Neural cell (in vitro differentiated cells): ENCODE data around the gene KRT7. TPM values are rescaled to one million over a fixed set of nuclear protein-coding genes. Genes with fewer than 3 reads are reported as not detected.
A peak's percentile ranks its signal among the peaks of the same experiment; 100 is the strongest.

Source experiments
- H2AFZ ChIP-seq: fragments of 200-600, 300-800 bp; sonication (generic), shearing (Covaris generic); 2 replicates; pipeline ENCODE4 v1.6.0; 2014; ENCODE audit warnings: low read depth, mild to moderate bottlenecking, antibody characterized with exemption, low read length, moderate library complexity
- H3F3A ChIP-seq: fragments of 200-600 bp; shearing (Covaris generic); 2 replicates; pipeline ENCODE4 v1.6.1; 2016; ENCODE audit warnings: mild to moderate bottlenecking, moderate library complexity, mixed read lengths, antibody characterized with exemption, low read length; ENCODE audit not compliant: insufficient read depth, poor library complexity, severe bottlenecking
- H3K27ac ChIP-seq: fragments of 200-600, 300-800 bp; sonication (generic), shearing (Covaris generic); 2 replicates; pipeline ENCODE4 v1.5.1; 2014; ENCODE audit warnings: mild to moderate bottlenecking, low read length, moderate library complexity
- H3K27me3 ChIP-seq: fragments of 300-800, 200-600 bp; sonication (generic), shearing (Covaris generic); 2 replicates; pipeline ENCODE4 v1.6.0; 2014; ENCODE audit warnings: mild to moderate bottlenecking, low read depth, low read length, moderate library complexity; ENCODE audit not compliant: insufficient read depth
- H3K36me3 ChIP-seq: fragments of 300-800, 200-600 bp; sonication (generic), shearing (Covaris generic); 2 replicates; pipeline ENCODE4 v1.5.1; 2014; ENCODE audit warnings: mild to moderate bottlenecking, antibody characterized with exemption, low read length, moderate library complexity; ENCODE audit not compliant: insufficient read depth
- H3K4me2 ChIP-seq: fragments of 300-800, 200-600 bp; sonication (generic), shearing (Covaris generic); 2 replicates; pipeline ENCODE4 v1.6.0; 2014; ENCODE audit warnings: mild to moderate bottlenecking, low read length
- H3K4me3 ChIP-seq: fragments of 300-800, 200-600 bp; sonication (generic), shearing (Covaris generic); 2 replicates; pipeline ENCODE4 v1.5.1; 2014; ENCODE audit warnings: mild to moderate bottlenecking, low read length, moderate library complexity
- H3K79me2 ChIP-seq: fragments of 200-600 bp; shearing (Covaris generic); replicated peaks from 2 replicates; pipeline ENCODE4 v1.6.0; 2014; ENCODE audit warnings: mild to moderate bottlenecking, low read length, moderate library complexity; ENCODE audit not compliant: insufficient read depth
- H3K9ac ChIP-seq: fragments of 300-800, 200-600 bp; sonication (generic), shearing (Covaris generic); 2 replicates; pipeline ENCODE4 v1.6.1; 2016; ENCODE audit warnings: mild to moderate bottlenecking, low read length, mixed read lengths
- H3K9me2 ChIP-seq: fragments of 200-600 bp; shearing (Covaris generic); 2 replicates; pipeline ENCODE4 v1.6.1; 2016; ENCODE audit warnings: mild to moderate bottlenecking, low read length, mixed read lengths; ENCODE audit not compliant: insufficient read depth
- H3K9me3 ChIP-seq: fragments of 200-600, 300-800 bp; sonication (generic), shearing (Covaris generic); 2 replicates; pipeline ENCODE4 v1.6.1; 2016; ENCODE audit warnings: mild to moderate bottlenecking, mixed run types, low read length, moderate library complexity, mixed read lengths
- H4K20me1 ChIP-seq: fragments of 200-600 bp; shearing (Covaris generic); 2 replicates; pipeline ENCODE4 v1.6.1; 2016; ENCODE audit warnings: mild to moderate bottlenecking, mixed run types; ENCODE audit not compliant: insufficient read depth
- EP300 ChIP-seq: fragments of 450-650 bp; conservative IDR thresholded peaks from 2 replicates; pipeline ENCODE4 v1.6.1; 2014; ENCODE audit warnings: antibody characterized with exemption, mild to moderate bottlenecking, moderate library complexity; ENCODE audit not compliant: poor library complexity, severe bottlenecking
- EZH2 ChIP-seq: fragments of 200-600, 300-800 bp; shearing (Covaris generic), sonication (generic); IDR thresholded peaks from 2 replicates; pipeline ENCODE4 v1.6.1; 2014; ENCODE audit warnings: antibody characterized with exemption, low read length, borderline replicate concordance, mild to moderate bottlenecking; ENCODE audit not compliant: insufficient read depth, poor library complexity, severe bottlenecking
- MXI1 ChIP-seq: fragments of 450-650 bp; conservative IDR thresholded peaks from 2 replicates; pipeline ENCODE4 v1.6.1; 2014; ENCODE audit warnings: antibody characterized with exemption, mild to moderate bottlenecking; ENCODE audit not compliant: poor library complexity, severe bottlenecking
- POLR2AphosphoS5 ChIP-seq: IDR thresholded peaks from 2 replicates; pipeline ENCODE4 v1.6.1; 2012
- RAD21 ChIP-seq: fragments of 450-650 bp; conservative IDR thresholded peaks from 2 replicates; pipeline ENCODE4 v1.6.1; 2014; ENCODE audit warnings: antibody characterized with exemption, mild to moderate bottlenecking, moderate library complexity
- SMC3 ChIP-seq: fragments of 450-650 bp; conservative IDR thresholded peaks from 2 replicates; pipeline ENCODE4 v1.6.1; 2014; ENCODE audit warnings: antibody characterized with exemption, mild to moderate bottlenecking, moderate library complexity; ENCODE audit not compliant: poor library complexity
- TAF1 ChIP-seq: IDR thresholded peaks from 2 replicates; pipeline ENCODE4 v1.6.1; 2012; ENCODE audit warnings: low read depth
- polyA minus RNA-seq: library from RNA; depleted of rRNA, polyadenylated mRNA; stranded (reverse); fragments of >200 nt; gene quantifications from 2 replicates; pipeline ENCODE4 v1.2.3, GENCODE V29; 2014
- polyA plus RNA-seq: library from polyadenylated mRNA; depleted of rRNA; stranded (reverse); fragments of >200 nt; gene quantifications from 2 replicates; pipeline ENCODE4 v1.2.3, GENCODE V29; 2014
- TF ChIP-seq, protein P1 (sequence below): fragments of 450-650 bp; IDR thresholded peaks from 2 replicates; pipeline ENCODE4 v1.5.1; 2014; ENCODE audit warnings: antibody characterized with exemption, mild to moderate bottlenecking, moderate library complexity; ENCODE audit not compliant: poor library complexity, severe bottlenecking
- TF ChIP-seq, protein P2 (sequence below): IDR thresholded peaks from 2 replicates; pipeline ENCODE4 v1.6.1; 2012; ENCODE audit warnings: borderline replicate concordance

KRT7 gene
- polyA plus RNA-seq (not detected in 2 replicates), polyA minus RNA-seq (not detected in 2 replicates)

DNA sequence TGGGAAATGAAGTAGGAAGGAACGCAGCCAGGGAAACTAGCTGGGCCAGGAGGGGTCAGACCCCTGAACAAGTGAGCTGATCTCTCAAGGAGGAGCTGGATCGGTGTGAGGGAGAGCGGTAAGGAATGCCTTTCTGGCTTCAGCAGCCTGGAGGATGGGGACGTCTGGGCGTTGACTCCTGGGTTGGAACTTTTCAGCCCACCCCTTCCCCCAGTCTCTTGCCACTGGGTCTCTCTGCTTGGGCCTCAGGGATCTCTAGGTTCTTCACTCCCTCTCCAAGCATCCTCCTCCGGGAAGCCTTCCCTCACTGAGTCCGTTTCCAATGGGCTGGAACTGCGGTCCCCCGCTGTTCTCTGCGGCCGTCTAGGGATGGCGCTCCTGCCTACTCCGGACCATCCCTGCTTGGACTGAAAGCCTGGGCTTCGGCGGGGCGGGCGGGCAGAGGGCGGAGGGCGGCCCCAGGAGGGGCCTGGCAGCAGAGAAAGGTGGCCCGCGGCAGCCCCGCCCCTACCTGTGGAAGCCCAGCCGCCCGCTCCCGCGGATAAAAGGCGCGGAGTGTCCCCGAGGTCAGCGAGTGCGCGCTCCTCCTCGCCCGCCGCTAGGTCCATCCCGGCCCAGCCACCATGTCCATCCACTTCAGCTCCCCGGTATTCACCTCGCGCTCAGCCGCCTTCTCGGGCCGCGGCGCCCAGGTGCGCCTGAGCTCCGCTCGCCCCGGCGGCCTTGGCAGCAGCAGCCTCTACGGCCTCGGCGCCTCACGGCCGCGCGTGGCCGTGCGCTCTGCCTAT, at the start of gene KRT7:
Gene KRT7 (plus strand): TSS at position 570 of the 788 bp plus-strand sequence. CDS start 54 bp downstream, at position 624.
- no peaks in the 10 kb centered on the region for H3K9me2 ChIP-seq
- H4K20me1 ChIP-seq = no peaks in the 10 kb centered on the region
- H3K9me3 ChIP-seq = no peaks in the 10 kb centered on the region
- H3K36me3 ChIP-seq = no peaks in the 10 kb centered on the region
- H3F3A ChIP-seq = no peaks in the 10 kb centered on the region
- H3K4me2 ChIP-seq = no peak within 1 kb of the TSS
- TF ChIP-seq EZH2 = peak; percentile 65
- TF ChIP-seq, protein P1, sequence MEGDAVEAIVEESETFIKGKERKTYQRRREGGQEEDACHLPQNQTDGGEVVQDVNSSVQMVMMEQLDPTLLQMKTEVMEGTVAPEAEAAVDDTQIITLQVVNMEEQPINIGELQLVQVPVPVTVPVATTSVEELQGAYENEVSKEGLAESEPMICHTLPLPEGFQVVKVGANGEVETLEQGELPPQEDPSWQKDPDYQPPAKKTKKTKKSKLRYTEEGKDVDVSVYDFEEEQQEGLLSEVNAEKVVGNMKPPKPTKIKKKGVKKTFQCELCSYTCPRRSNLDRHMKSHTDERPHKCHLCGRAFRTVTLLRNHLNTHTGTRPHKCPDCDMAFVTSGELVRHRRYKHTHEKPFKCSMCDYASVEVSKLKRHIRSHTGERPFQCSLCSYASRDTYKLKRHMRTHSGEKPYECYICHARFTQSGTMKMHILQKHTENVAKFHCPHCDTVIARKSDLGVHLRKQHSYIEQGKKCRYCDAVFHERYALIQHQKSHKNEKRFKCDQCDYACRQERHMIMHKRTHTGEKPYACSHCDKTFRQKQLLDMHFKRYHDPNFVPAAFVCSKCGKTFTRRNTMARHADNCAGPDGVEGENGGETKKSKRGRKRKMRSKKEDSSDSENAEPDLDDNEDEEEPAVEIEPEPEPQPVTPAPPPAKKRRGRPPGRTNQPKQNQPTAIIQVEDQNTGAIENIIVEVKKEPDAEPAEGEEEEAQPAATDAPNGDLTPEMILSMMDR = no peak
- TF ChIP-seq, protein P2, sequence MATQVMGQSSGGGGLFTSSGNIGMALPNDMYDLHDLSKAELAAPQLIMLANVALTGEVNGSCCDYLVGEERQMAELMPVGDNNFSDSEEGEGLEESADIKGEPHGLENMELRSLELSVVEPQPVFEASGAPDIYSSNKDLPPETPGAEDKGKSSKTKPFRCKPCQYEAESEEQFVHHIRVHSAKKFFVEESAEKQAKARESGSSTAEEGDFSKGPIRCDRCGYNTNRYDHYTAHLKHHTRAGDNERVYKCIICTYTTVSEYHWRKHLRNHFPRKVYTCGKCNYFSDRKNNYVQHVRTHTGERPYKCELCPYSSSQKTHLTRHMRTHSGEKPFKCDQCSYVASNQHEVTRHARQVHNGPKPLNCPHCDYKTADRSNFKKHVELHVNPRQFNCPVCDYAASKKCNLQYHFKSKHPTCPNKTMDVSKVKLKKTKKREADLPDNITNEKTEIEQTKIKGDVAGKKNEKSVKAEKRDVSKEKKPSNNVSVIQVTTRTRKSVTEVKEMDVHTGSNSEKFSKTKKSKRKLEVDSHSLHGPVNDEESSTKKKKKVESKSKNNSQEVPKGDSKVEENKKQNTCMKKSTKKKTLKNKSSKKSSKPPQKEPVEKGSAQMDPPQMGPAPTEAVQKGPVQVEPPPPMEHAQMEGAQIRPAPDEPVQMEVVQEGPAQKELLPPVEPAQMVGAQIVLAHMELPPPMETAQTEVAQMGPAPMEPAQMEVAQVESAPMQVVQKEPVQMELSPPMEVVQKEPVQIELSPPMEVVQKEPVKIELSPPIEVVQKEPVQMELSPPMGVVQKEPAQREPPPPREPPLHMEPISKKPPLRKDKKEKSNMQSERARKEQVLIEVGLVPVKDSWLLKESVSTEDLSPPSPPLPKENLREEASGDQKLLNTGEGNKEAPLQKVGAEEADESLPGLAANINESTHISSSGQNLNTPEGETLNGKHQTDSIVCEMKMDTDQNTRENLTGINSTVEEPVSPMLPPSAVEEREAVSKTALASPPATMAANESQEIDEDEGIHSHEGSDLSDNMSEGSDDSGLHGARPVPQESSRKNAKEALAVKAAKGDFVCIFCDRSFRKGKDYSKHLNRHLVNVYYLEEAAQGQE = no peak
- no peak within 1 kb of the TSS for H2AFZ ChIP-seq
- H3K4me3 ChIP-seq = peak within 1 kb of the TSS; percentile 42
- no peak within 1 kb of the TSS for H3K27ac ChIP-seq
- no peak within 1 kb of the TSS for H3K9ac ChIP-seq
- peaks cover 40% of the 10 kb centered on the region for H3K27me3 ChIP-seq
- H3K79me2 ChIP-seq = no peaks in the 10 kb centered on the region

DNA sequence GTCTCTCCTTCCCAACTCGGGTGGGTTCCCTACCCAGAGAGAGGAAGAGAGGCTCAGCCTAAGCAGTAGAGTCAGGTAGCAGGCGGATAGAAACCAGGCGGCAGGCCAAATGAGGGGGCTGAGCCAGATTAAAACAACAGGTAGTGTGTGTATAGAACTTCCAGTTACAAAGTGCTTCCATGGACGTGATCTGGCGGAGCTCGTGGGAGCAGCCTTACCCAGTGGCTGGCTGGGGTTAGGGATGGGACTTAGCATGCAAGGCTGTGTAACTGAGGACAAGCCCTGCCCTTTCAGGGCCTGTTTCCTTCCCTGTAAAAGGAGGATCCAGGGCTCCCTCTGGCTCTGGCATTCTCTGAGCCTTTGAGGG, 49.5 kb upstream of the KRT7 start:
- Histone ChIP-seq H3K9ac (no peak overlapping the region), H2AFZ (no peak overlapping the region), H3K9me2 (no peaks in the 10 kb centered on the region), H4K20me1 (no peaks in the 10 kb centered on the region), H3K4me3 (no peak overlapping the region), H3K4me2 (no peak overlapping the region), H3K27ac (no peak overlapping the region), H3K36me3 (no peaks in the 10 kb centered on the region), H3F3A (no peaks in the 10 kb centered on the region), H3K79me2 (no peaks in the 10 kb centered on the region), H3K9me3 (no peaks in the 10 kb centered on the region), H3K27me3 (no peaks in the 10 kb centered on the region)
- no peak for TF ChIP-seq MXI1
- no peak for TF ChIP-seq EZH2
- no peak for TF ChIP-seq TAF1
- no peak for TF ChIP-seq EP300
- no peak for TF ChIP-seq RAD21
- TF ChIP-seq, protein P1 = no peak
- no peak for TF ChIP-seq POLR2AphosphoS5
- TF ChIP-seq SMC3 = no peak
- TF ChIP-seq, protein P2 = no peak
